ENCODE results near the gene SCMH1.

GRCh38 chr1:41017141-41018017 is 224.7 kb downstream of the SCMH1 start:
- TF ChIP-seq CTCF (IDR thresholded peaks at IDR 0.05; ENCODE audit: low read depth, low read length, poor library complexity, severe bottlenecking) (no peak), EZH2phosphoT487 (IDR thresholded peaks at IDR 0.05; ENCODE audit: borderline replicate concordance, low read length) (no peak)
